A549 treated with AZD9567 at 1 μM for 4 hours (cell line): ENCODE data around the gene ZNF331. TPM values are rescaled to one million over a fixed set of nuclear protein-coding genes. Genes with fewer than 3 reads are reported as not detected.

Experiments
- total RNA-seq: library from RNA; stranded (reverse); fragments of 200-300 nt; extraction: Qiagen RNA extraction; gene quantifications from 5 replicates; pipeline ENCODE4 v1.2.3, GENCODE V29; 2022; ENCODE audit not compliant: insufficient read depth

The ZNF331 gene
- 7.2 to 12.8 TPM (median 11.5 TPM) in 5 replicates for total RNA-seq

DNA sequence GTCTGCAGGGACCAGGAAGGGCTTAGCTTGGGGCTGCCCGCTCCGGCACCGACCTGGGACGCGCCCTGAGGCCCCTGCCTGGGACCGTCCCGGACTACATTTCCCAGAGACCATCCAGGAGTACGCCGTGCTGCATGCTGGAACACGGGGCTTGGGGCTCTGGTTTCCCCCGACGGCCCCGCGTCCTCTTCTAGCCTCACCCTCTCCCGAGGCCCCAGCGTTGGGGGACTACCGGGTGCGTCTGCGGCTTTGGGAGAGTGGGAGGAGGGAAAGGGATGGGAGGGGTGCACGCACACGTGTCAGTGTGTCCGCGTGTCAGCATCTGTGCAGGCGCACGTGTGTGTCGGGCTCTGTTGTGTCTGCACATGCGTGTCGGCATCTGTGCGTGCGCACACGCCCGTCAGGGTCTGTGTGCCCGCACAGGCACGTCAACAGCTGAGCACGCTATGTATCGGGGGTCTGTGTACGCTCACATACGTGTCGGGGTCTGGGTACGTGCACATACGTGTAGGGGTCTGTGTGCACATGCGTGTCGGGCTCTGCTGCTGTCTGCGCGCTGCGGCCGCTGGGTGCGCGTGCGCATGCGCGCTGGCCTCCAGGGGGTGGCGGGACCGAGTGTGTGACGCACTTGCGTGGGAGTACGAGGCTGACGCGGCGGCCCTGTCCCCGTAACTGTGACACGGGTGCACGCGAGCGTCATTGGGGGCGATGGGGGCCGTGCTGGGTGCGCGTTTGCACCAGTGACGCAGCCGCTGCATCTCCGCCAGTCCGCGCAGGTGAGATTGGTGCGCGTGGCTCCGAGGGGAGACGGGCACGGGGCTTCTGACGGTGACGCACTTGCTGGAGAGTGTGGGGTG, at the start of gene ZNF331:
ZNF331 (plus strand) TSS at position 625 of the 857 bp plus-strand sequence. CDS start 31,232 bp downstream, outside the sequence.

Other genes starting within 250 kb of the ZNF331 start
- 3.0 to 4.7 TPM (median 3.5 TPM) in 5 replicates for gene ZNF845, start 204.4 kb upstream of the ZNF331 start, total RNA-seq
- gene ZNF525, start 172.4 kb upstream of the ZNF331 start, total RNA-seq = 0.16 to 0.35 TPM (median 0.26 TPM) in 4 of 5 replicates, not detected in the other
- gene ZNF765, start 143.0 kb upstream of the ZNF331 start, total RNA-seq = 3.6 to 4.2 TPM (median 4.0 TPM) in 5 replicates
- gene ZNF761, start 106.2 kb upstream of the ZNF331 start, total RNA-seq = 7.7 to 9.6 TPM (median 8.6 TPM) in 5 replicates
- gene ZNF813, start 70.4 kb upstream of the ZNF331 start, total RNA-seq = 0.14 to 0.20 TPM (median 0.17 TPM) in 4 of 5 replicates, not detected in the other
- gene DPRX, start 93.9 kb downstream of the ZNF331 start, total RNA-seq = not detected in 5 replicates